H9 (cell line): ENCODE data around the gene SYTL1. TPM values are rescaled to one million over a fixed set of nuclear protein-coding genes. Genes with fewer than 3 reads are reported as not detected.

Experiments used
- DNase-seq: peaks from one replicate; pipeline ENCODE4 v3.0.0-alpha.2; 2017
- H2AFZ ChIP-seq: one replicate; pipeline ENCODE4 v1.6.1; 2013; ENCODE audit warnings: mild to moderate bottlenecking, low read length, control low read depth, moderate library complexity
- H2AK5ac ChIP-seq: 2 replicates; pipeline ENCODE4 v1.6.1; 2013; ENCODE audit warnings: low read length, control low read depth, mixed read lengths; ENCODE audit not compliant: insufficient read length
- H2BK120ac ChIP-seq: one replicate; pipeline ENCODE4 v1.6.1; 2013; ENCODE audit warnings: low read depth, mild to moderate bottlenecking, low read length, control low read depth, inconsistent platforms; ENCODE audit not compliant: poor library complexity, severe bottlenecking
- H2BK12ac ChIP-seq: 2 replicates; pipeline ENCODE4 v1.6.1; 2013; ENCODE audit warnings: low read length, control low read depth, mixed read lengths, low read depth; ENCODE audit not compliant: insufficient read length
- H2BK15ac ChIP-seq: 2 replicates; pipeline ENCODE4 v1.6.1; 2013; ENCODE audit warnings: low read depth, low read length, control low read depth
- H2BK20ac ChIP-seq: one replicate; pipeline ENCODE4 v1.6.1; 2013; ENCODE audit warnings: low read depth, mild to moderate bottlenecking, low read length, control low read depth, inconsistent platforms; ENCODE audit not compliant: poor library complexity, severe bottlenecking
- H2BK5ac ChIP-seq: 2 replicates; pipeline ENCODE4 v1.6.1; 2013; ENCODE audit warnings: low read length, control low read depth, mixed read lengths; ENCODE audit not compliant: insufficient read length
- H3K14ac ChIP-seq: 2 replicates; pipeline ENCODE4 v1.6.1; 2013; ENCODE audit warnings: low read length, control low read depth; ENCODE audit not compliant: insufficient read depth
- H3K18ac ChIP-seq: 2 replicates; pipeline ENCODE4 v1.6.1; 2013; ENCODE audit warnings: low read depth, mild to moderate bottlenecking, mixed read lengths, low read length, control low read depth; ENCODE audit not compliant: insufficient read length
- H3K23ac ChIP-seq: 2 replicates; pipeline ENCODE4 v1.6.1; 2013; ENCODE audit warnings: low read length, control low read depth, mixed read lengths, low read depth; ENCODE audit not compliant: insufficient read length
- H3K23me2 ChIP-seq: 2 replicates; pipeline ENCODE4 v1.6.1; 2013; ENCODE audit warnings: low read depth, mild to moderate bottlenecking, mixed read lengths, low read length, control low read depth; ENCODE audit not compliant: insufficient read length, poor library complexity, severe bottlenecking
- H3K27ac ChIP-seq: 2 replicates; pipeline ENCODE4 v1.5.1; 2013; ENCODE audit warnings: low read length, control low read depth, mixed read lengths, low read depth; ENCODE audit not compliant: insufficient read length
- H3K27me3 ChIP-seq: 2 replicates; pipeline ENCODE4 v1.6.1; 2013; ENCODE audit warnings: low read length, control low read depth, inconsistent platforms; ENCODE audit not compliant: insufficient read depth
- H3K4ac ChIP-seq: 2 replicates; pipeline ENCODE4 v1.6.1; 2013; ENCODE audit warnings: low read depth, mild to moderate bottlenecking, control low read depth, inconsistent platforms, low read length, moderate library complexity
- H3K4me1 ChIP-seq: 2 replicates; pipeline ENCODE4 v1.6.1; 2013; ENCODE audit warnings: low read length, control low read depth, inconsistent platforms; ENCODE audit not compliant: insufficient read depth
- H3K4me2 ChIP-seq: 2 replicates; pipeline ENCODE4 v1.6.1; 2013; ENCODE audit warnings: low read length, control low read depth, mixed read lengths; ENCODE audit not compliant: insufficient read length, insufficient read depth
- H3K56ac ChIP-seq: 2 replicates; pipeline ENCODE4 v1.6.1; 2013; ENCODE audit warnings: low read depth, mild to moderate bottlenecking, mixed read lengths, low read length, control low read depth; ENCODE audit not compliant: insufficient read length
- H3K79me1 ChIP-seq: 2 replicates; pipeline ENCODE4 v1.6.1; 2013; ENCODE audit warnings: low read depth, mild to moderate bottlenecking, moderate library complexity, low read length, control low read depth, inconsistent platforms; ENCODE audit not compliant: insufficient read depth, poor library complexity, severe bottlenecking
- H3K79me2 ChIP-seq: 2 replicates; pipeline ENCODE4 v1.6.1; 2013; ENCODE audit warnings: low read length, control low read depth, inconsistent platforms; ENCODE audit not compliant: insufficient read depth
- H3K9ac ChIP-seq: 2 replicates; pipeline ENCODE4 v1.6.1; 2013; ENCODE audit warnings: low read length, control low read depth, mixed read lengths; ENCODE audit not compliant: insufficient read length; ENCODE audit errors: extremely low read depth
- H3K9me3 ChIP-seq: one replicate; pipeline ENCODE4 v1.6.1; 2013; ENCODE audit warnings: low read depth, low read length, inconsistent platforms; ENCODE audit not compliant: control insufficient read depth
- H3T11ph ChIP-seq: one replicate; pipeline ENCODE4 v1.6.1; 2013; ENCODE audit warnings: mild to moderate bottlenecking, low read length, control low read depth, inconsistent platforms
- H4K20me1 ChIP-seq: one replicate; pipeline ENCODE4 v1.6.1; 2013; ENCODE audit not compliant: control insufficient read depth, insufficient read length, insufficient read depth
- H4K5ac ChIP-seq: 2 replicates; pipeline ENCODE4 v1.6.1; 2013; ENCODE audit warnings: low read depth, mild to moderate bottlenecking, mixed read lengths, low read length, control low read depth; ENCODE audit not compliant: insufficient read length
- H4K8ac ChIP-seq: replicated peaks from 2 replicates; pipeline ENCODE4 v1.6.1; 2013; ENCODE audit warnings: low read length, control low read depth, mixed read lengths, low read depth; ENCODE audit not compliant: insufficient read length
- H4K91ac ChIP-seq: 2 replicates; pipeline ENCODE4 v1.6.1; 2013; ENCODE audit warnings: low read depth, mild to moderate bottlenecking, moderate library complexity, mixed read lengths, low read length, control low read depth; ENCODE audit not compliant: insufficient read length
- H3K27ac Mint-ChIP-seq, 3 experiments: 2 replicates in 2 of 3; 3 replicates in 1 of 3; pipeline ENCODE4 v1.8.0; 2020 to 2021; ENCODE audit warnings: mixed read lengths in 3 of 3, mild to moderate bottlenecking in 1 of 3, moderate library complexity in 1 of 3
- H3K27me3 Mint-ChIP-seq: 2 replicates; pipeline ENCODE4 v1.8.0; 2021; ENCODE audit warnings: low read depth, mild to moderate bottlenecking, moderate library complexity, mixed read lengths
- H3K36me3 Mint-ChIP-seq, 3 experiments: 2 replicates in 2 of 3; 3 replicates in 1 of 3; pipeline ENCODE4 v1.8.0; 2020 to 2021; ENCODE audit warnings: low read depth in 3 of 3, mixed read lengths in 3 of 3; ENCODE audit not compliant: insufficient read depth in 1 of 3
- H3K4me1 Mint-ChIP-seq, 2 experiments: 2 replicates each; pipeline ENCODE4 v1.8.0; 2020; ENCODE audit warnings: mixed read lengths in 2 of 2
- H3K4me3 Mint-ChIP-seq, 2 experiments: 2 replicates in 1 of 2; 3 replicates in 1 of 2; pipeline ENCODE4 v1.8.0; 2020 to 2021; ENCODE audit warnings: mild to moderate bottlenecking in 2 of 2, mixed read lengths in 2 of 2, moderate library complexity in 1 of 2
- H3K9me3 Mint-ChIP-seq, 2 experiments: 2 replicates in 1 of 2; 3 replicates in 1 of 2; pipeline ENCODE4 v1.8.0; 2020; ENCODE audit warnings: mild to moderate bottlenecking in 2 of 2, mixed read lengths in 2 of 2, moderate library complexity in 1 of 2
- CTCF ChIP-seq: fragments of 200-600 bp; sonication (generic); conservative IDR thresholded peaks from 3 replicates; pipeline ENCODE4 v1.8.0; 2021; ENCODE audit warnings: antibody characterized with exemption, mild to moderate bottlenecking
- WGBS: extraction: QIAGEN DNeasy Blood & Tissue Kit; methylation state at CpG from one replicate; pipeline ENCODE4 v1.1.7; 2013; ENCODE audit warnings: missing lambda C conversion rate, low lambda C conversion rate, mixed read lengths; ENCODE audit not compliant: insufficient read length; ENCODE audit errors: extremely low coverage; 5-methylcytosine and 5-hydroxymethylcytosine counted together
- total RNA-seq: library from RNA; stranded (reverse); gene quantifications from 2 replicates; pipeline ENCODE4 v1.2.1, GENCODE V29; 2021

SYTL1 gene
- total RNA-seq, 1 experiment from 2014 or later, result 12.0 TPM

GRCh38 chr1:27364696-27365371 lies 23.0 kb downstream of the SYTL1 start:
- H2AFZ ChIP-seq, result no peak overlapping the region
- no peak overlapping the region for H2BK120ac ChIP-seq
- H4K5ac ChIP-seq, result no peak overlapping the region
- peaks cover 5% of the 10 kb centered on the region; the same call in 1 of the 2 replicates for H3K27me3 ChIP-seq
- H3K27ac ChIP-seq, result no peak overlapping the region
- DNase-seq, result no peak
- H3K23ac ChIP-seq, result no peak overlapping the region
- peaks cover 45% of the 10 kb centered on the region for H3K27me3 Mint-ChIP-seq
- H3K9me3 ChIP-seq, result no peaks in the 10 kb centered on the region
- H2BK15ac ChIP-seq, result no peak overlapping the region
- H3K56ac ChIP-seq, result no peak overlapping the region
- no peak overlapping the region for H2BK5ac ChIP-seq
- H3K27ac Mint-ChIP-seq, result no peak overlapping the region; a peak in 1 of 7 replicates
- H3K14ac ChIP-seq, result no peak overlapping the region
- no peak overlapping the region for H4K91ac ChIP-seq
- no peak overlapping the region for H3K18ac ChIP-seq
- peak overlapping the region in 1 of 2 experiments; percentile 93; a peak in 2 of 5 replicates for H3K4me3 Mint-ChIP-seq
- no peak overlapping the region for H4K8ac ChIP-seq
- H4K20me1 ChIP-seq, result peaks cover 6% of the 10 kb centered on the region
- no peaks in the 10 kb centered on the region for H3K79me1 ChIP-seq
- no peak overlapping the region for H3K4ac ChIP-seq
- H3K79me2 ChIP-seq, result no peaks in the 10 kb centered on the region
- H3K4me1 Mint-ChIP-seq, result peaks cover 20 to 37% of the 10 kb centered on the region in 2 experiments
- no peaks in the 10 kb centered on the region for H3K9me3 Mint-ChIP-seq
- no peaks in the 10 kb centered on the region; a peak in 1 of 7 replicates for H3K36me3 Mint-ChIP-seq
- no peak overlapping the region for H2AK5ac ChIP-seq
- peaks cover 3% of the 10 kb centered on the region; the same call in 1 of the 2 replicates for H3K4me1 ChIP-seq
- peak overlapping the region; percentile 79 for H3K4me2 ChIP-seq
- TF ChIP-seq CTCF, result no peak
- no CpG with 5 or more reads among the region's 11 CpGs for WGBS
- no peak overlapping the region for H3K9ac ChIP-seq
- H3T11ph ChIP-seq, result no peak overlapping the region
- H2BK12ac ChIP-seq, result no peak overlapping the region
- H3K23me2 ChIP-seq, result peaks cover 22% of the 10 kb centered on the region
- no peak overlapping the region for H2BK20ac ChIP-seq
